H9 (cell line): ENCODE results near the gene RNF208. TPM values are rescaled to one million over a fixed set of nuclear protein-coding genes. Genes with fewer than 3 reads are reported as not detected.
A peak's percentile ranks its signal among the peaks of the same experiment; 100 is the strongest.

Source experiments
- DNase-seq: peaks from one replicate; pipeline ENCODE4 v3.0.0-alpha.2; 2017
- H2AFZ ChIP-seq: one replicate; pipeline ENCODE4 v1.6.1; 2013; ENCODE audit warnings: mild to moderate bottlenecking, low read length, control low read depth, moderate library complexity
- H2AK5ac ChIP-seq: 2 replicates; pipeline ENCODE4 v1.6.1; 2013; ENCODE audit warnings: low read length, control low read depth, mixed read lengths; ENCODE audit not compliant: insufficient read length
- H2BK120ac ChIP-seq: one replicate; pipeline ENCODE4 v1.6.1; 2013; ENCODE audit warnings: low read depth, mild to moderate bottlenecking, low read length, control low read depth, inconsistent platforms; ENCODE audit not compliant: poor library complexity, severe bottlenecking
- H2BK12ac ChIP-seq: 2 replicates; pipeline ENCODE4 v1.6.1; 2013; ENCODE audit warnings: low read length, control low read depth, mixed read lengths, low read depth; ENCODE audit not compliant: insufficient read length
- H2BK15ac ChIP-seq: 2 replicates; pipeline ENCODE4 v1.6.1; 2013; ENCODE audit warnings: low read depth, low read length, control low read depth
- H2BK20ac ChIP-seq: one replicate; pipeline ENCODE4 v1.6.1; 2013; ENCODE audit warnings: low read depth, mild to moderate bottlenecking, low read length, control low read depth, inconsistent platforms; ENCODE audit not compliant: poor library complexity, severe bottlenecking
- H2BK5ac ChIP-seq: 2 replicates; pipeline ENCODE4 v1.6.1; 2013; ENCODE audit warnings: low read length, control low read depth, mixed read lengths; ENCODE audit not compliant: insufficient read length
- H3K14ac ChIP-seq: 2 replicates; pipeline ENCODE4 v1.6.1; 2013; ENCODE audit warnings: low read length, control low read depth; ENCODE audit not compliant: insufficient read depth
- H3K18ac ChIP-seq: 2 replicates; pipeline ENCODE4 v1.6.1; 2013; ENCODE audit warnings: low read depth, mild to moderate bottlenecking, mixed read lengths, low read length, control low read depth; ENCODE audit not compliant: insufficient read length
- H3K23ac ChIP-seq: 2 replicates; pipeline ENCODE4 v1.6.1; 2013; ENCODE audit warnings: low read length, control low read depth, mixed read lengths, low read depth; ENCODE audit not compliant: insufficient read length
- H3K23me2 ChIP-seq: 2 replicates; pipeline ENCODE4 v1.6.1; 2013; ENCODE audit warnings: low read depth, mild to moderate bottlenecking, mixed read lengths, low read length, control low read depth; ENCODE audit not compliant: insufficient read length, poor library complexity, severe bottlenecking
- H3K27ac ChIP-seq: 2 replicates; pipeline ENCODE4 v1.5.1; 2013; ENCODE audit warnings: low read length, control low read depth, mixed read lengths, low read depth; ENCODE audit not compliant: insufficient read length
- H3K27me3 ChIP-seq: 2 replicates; pipeline ENCODE4 v1.6.1; 2013; ENCODE audit warnings: low read length, control low read depth, inconsistent platforms; ENCODE audit not compliant: insufficient read depth
- H3K4ac ChIP-seq: 2 replicates; pipeline ENCODE4 v1.6.1; 2013; ENCODE audit warnings: low read depth, mild to moderate bottlenecking, control low read depth, inconsistent platforms, low read length, moderate library complexity
- H3K4me1 ChIP-seq: 2 replicates; pipeline ENCODE4 v1.6.1; 2013; ENCODE audit warnings: low read length, control low read depth, inconsistent platforms; ENCODE audit not compliant: insufficient read depth
- H3K4me2 ChIP-seq: 2 replicates; pipeline ENCODE4 v1.6.1; 2013; ENCODE audit warnings: low read length, control low read depth, mixed read lengths; ENCODE audit not compliant: insufficient read length, insufficient read depth
- H3K56ac ChIP-seq: 2 replicates; pipeline ENCODE4 v1.6.1; 2013; ENCODE audit warnings: low read depth, mild to moderate bottlenecking, mixed read lengths, low read length, control low read depth; ENCODE audit not compliant: insufficient read length
- H3K79me1 ChIP-seq: 2 replicates; pipeline ENCODE4 v1.6.1; 2013; ENCODE audit warnings: low read depth, mild to moderate bottlenecking, moderate library complexity, low read length, control low read depth, inconsistent platforms; ENCODE audit not compliant: insufficient read depth, poor library complexity, severe bottlenecking
- H3K79me2 ChIP-seq: 2 replicates; pipeline ENCODE4 v1.6.1; 2013; ENCODE audit warnings: low read length, control low read depth, inconsistent platforms; ENCODE audit not compliant: insufficient read depth
- H3K9ac ChIP-seq: 2 replicates; pipeline ENCODE4 v1.6.1; 2013; ENCODE audit warnings: low read length, control low read depth, mixed read lengths; ENCODE audit not compliant: insufficient read length; ENCODE audit errors: extremely low read depth
- H3K9me3 ChIP-seq: one replicate; pipeline ENCODE4 v1.6.1; 2013; ENCODE audit warnings: low read depth, low read length, inconsistent platforms; ENCODE audit not compliant: control insufficient read depth
- H3T11ph ChIP-seq: one replicate; pipeline ENCODE4 v1.6.1; 2013; ENCODE audit warnings: mild to moderate bottlenecking, low read length, control low read depth, inconsistent platforms
- H4K20me1 ChIP-seq: one replicate; pipeline ENCODE4 v1.6.1; 2013; ENCODE audit not compliant: control insufficient read depth, insufficient read length, insufficient read depth
- H4K5ac ChIP-seq: 2 replicates; pipeline ENCODE4 v1.6.1; 2013; ENCODE audit warnings: low read depth, mild to moderate bottlenecking, mixed read lengths, low read length, control low read depth; ENCODE audit not compliant: insufficient read length
- H4K8ac ChIP-seq: replicated peaks from 2 replicates; pipeline ENCODE4 v1.6.1; 2013; ENCODE audit warnings: low read length, control low read depth, mixed read lengths, low read depth; ENCODE audit not compliant: insufficient read length
- H4K91ac ChIP-seq: 2 replicates; pipeline ENCODE4 v1.6.1; 2013; ENCODE audit warnings: low read depth, mild to moderate bottlenecking, moderate library complexity, mixed read lengths, low read length, control low read depth; ENCODE audit not compliant: insufficient read length
- H3K27ac Mint-ChIP-seq, 3 experiments: 2 replicates in 2 of 3; 3 replicates in 1 of 3; pipeline ENCODE4 v1.8.0; 2020 to 2021; ENCODE audit warnings: mixed read lengths in 3 of 3, mild to moderate bottlenecking in 1 of 3, moderate library complexity in 1 of 3
- H3K27me3 Mint-ChIP-seq: 2 replicates; pipeline ENCODE4 v1.8.0; 2021; ENCODE audit warnings: low read depth, mild to moderate bottlenecking, moderate library complexity, mixed read lengths
- H3K36me3 Mint-ChIP-seq, 3 experiments: 2 replicates in 2 of 3; 3 replicates in 1 of 3; pipeline ENCODE4 v1.8.0; 2020 to 2021; ENCODE audit warnings: low read depth in 3 of 3, mixed read lengths in 3 of 3; ENCODE audit not compliant: insufficient read depth in 1 of 3
- H3K4me1 Mint-ChIP-seq, 2 experiments: 2 replicates each; pipeline ENCODE4 v1.8.0; 2020; ENCODE audit warnings: mixed read lengths in 2 of 2
- H3K4me3 Mint-ChIP-seq, 2 experiments: 2 replicates in 1 of 2; 3 replicates in 1 of 2; pipeline ENCODE4 v1.8.0; 2020 to 2021; ENCODE audit warnings: mild to moderate bottlenecking in 2 of 2, mixed read lengths in 2 of 2, moderate library complexity in 1 of 2
- H3K9me3 Mint-ChIP-seq, 2 experiments: 2 replicates in 1 of 2; 3 replicates in 1 of 2; pipeline ENCODE4 v1.8.0; 2020; ENCODE audit warnings: mild to moderate bottlenecking in 2 of 2, mixed read lengths in 2 of 2, moderate library complexity in 1 of 2
- CTCF ChIP-seq: fragments of 200-600 bp; sonication (generic); conservative IDR thresholded peaks from 3 replicates; pipeline ENCODE4 v1.8.0; 2021; ENCODE audit warnings: antibody characterized with exemption, mild to moderate bottlenecking
- WGBS: extraction: QIAGEN DNeasy Blood & Tissue Kit; methylation state at CpG from one replicate; pipeline ENCODE4 v1.1.7; 2013; ENCODE audit warnings: missing lambda C conversion rate, low lambda C conversion rate, mixed read lengths; ENCODE audit not compliant: insufficient read length; ENCODE audit errors: extremely low coverage; 5-methylcytosine and 5-hydroxymethylcytosine counted together
- long read RNA-seq: library from polyadenylated mRNA; unstranded; transcript quantifications from one replicate; pipeline ENCODE4 v2.0.0, GENCODE V29; 2020
- total RNA-seq: library from RNA; stranded (reverse); gene quantifications from 2 replicates; pipeline ENCODE4 v1.2.1, GENCODE V29; 2021

RNF208 gene
- 7.7 and 8.1 TPM in 2 replicates for total RNA-seq
- long read RNA-seq, partial matches to known transcripts: 0 of 4 reads
- long read RNA-seq, other reads (novel, unspliced or antisense): 0 of 4 reads

- Histone ChIP-seq H3K14ac (peak within 1 kb of the TSS; percentile 74; the same call in 1 of the 2 replicates), H2BK120ac (no peak within 1 kb of the TSS)
Observed at GRCh38 chr9:137222190-137223077, at the start of gene RNF208. Gene RNF208, minus strand, starts transcription at chr9:137222240. Its CDS starts 1,028 bp downstream, at chr9:137221212.

More at GRCh38 chr9:137222190-137223077, at the start of gene RNF208:
- Histone ChIP-seq H2AK5ac (no peak within 1 kb of the TSS), H2BK20ac (no peak within 1 kb of the TSS), H3K4ac (no peak within 1 kb of the TSS), H4K91ac (no peak within 1 kb of the TSS), H3K18ac (no peak within 1 kb of the TSS), H3K79me2 (no peaks in the 10 kb centered on the region), H2AFZ (no peak within 1 kb of the TSS), H2BK5ac (no peak within 1 kb of the TSS), H3K27me3 (no peaks in the 10 kb centered on the region), H3K56ac (no peak within 1 kb of the TSS), H4K20me1 (no peaks in the 10 kb centered on the region), H3K79me1 (no peaks in the 10 kb centered on the region), H3K27ac (no peak within 1 kb of the TSS), H4K5ac (no peak within 1 kb of the TSS), H3K4me1 (no peaks in the 10 kb centered on the region), H3T11ph (no peak within 1 kb of the TSS), H3K9me3 (no peaks in the 10 kb centered on the region), H2BK15ac (no peak within 1 kb of the TSS), H2BK12ac (no peak within 1 kb of the TSS), H4K8ac (no peak within 1 kb of the TSS), H3K23ac (no peak within 1 kb of the TSS), H3K9ac (no peak within 1 kb of the TSS), H3K4me2 (peak within 1 kb of the TSS; percentile 75), H3K23me2 (peaks cover 18% of the 10 kb centered on the region)
- 0 out of 7 replicates have a peak, but pooled peaks cover 0 to 2% (median 0%) of the 10 kb centered on the region in 3 experiments for H3K36me3 Mint-ChIP-seq
- peak; percentile 54 for DNase-seq
- peak within 1 kb of the TSS; percentile 66 to 83 for H3K4me3 Mint-ChIP-seq
- no peak for TF ChIP-seq CTCF
- no CpG with 5 or more reads among the region's 88 CpGs for whole genome bisulfite sequencing
- no peak within 1 kb of the TSS for H3K27ac Mint-ChIP-seq
- H3K9me3 Mint-ChIP-seq: no peaks in the 10 kb centered on the region
- H3K4me1 Mint-ChIP-seq: peaks cover 0 to 3% of the 10 kb centered on the region in 2 experiments; a peak in 3 of 4 replicates
- H3K27me3 Mint-ChIP-seq: no peaks in the 10 kb centered on the region; the same call in 1 of the 2 replicates
